ENCODE measurements around the gene WFDC8. TPM values are rescaled to one million over a fixed set of nuclear protein-coding genes. Genes with fewer than 3 reads are reported as not detected.

WFDC8 gene
- total RNA-seq, 4 donors from 2014 or later: not detected

DNA sequence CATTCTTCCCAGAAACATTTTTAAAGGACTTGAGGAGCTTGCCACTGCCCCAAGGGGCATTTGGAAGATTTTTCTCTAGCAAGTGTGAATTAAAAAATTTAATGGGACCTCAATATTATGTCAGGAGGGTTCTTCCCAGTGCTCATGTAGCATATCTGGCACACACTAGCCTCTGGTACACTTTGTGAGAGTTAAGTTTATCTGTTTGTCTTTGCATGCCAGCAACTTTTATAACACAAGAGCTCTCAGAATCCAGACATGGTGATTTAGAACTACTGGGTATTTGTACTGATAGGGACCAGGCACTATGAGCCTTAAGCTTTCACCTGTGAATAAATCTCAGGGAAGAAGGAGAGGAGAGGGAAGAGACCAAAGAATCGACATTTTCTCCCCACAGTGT lies 76.5 kb downstream of the WFDC8 start:
- WGBS, 2 donors (ENCODE audit: low coverage in 1 of 2): 61 to 71% methylated on average over 1 of the region's 1 CpG
- Histone ChIP-seq H3K4me1 (no peaks in the 10 kb centered on the region), H3K4me3 (no peak overlapping the region), H3K9me3 (no peaks in the 10 kb centered on the region), H3K36me3 (no peaks in the 10 kb centered on the region), H3K27me3 (peaks cover 47% of the 10 kb centered on the region), H3K27ac (no peak overlapping the region)
- TF ChIP-seq EP300 (IDR thresholded peaks at IDR 0.05) (no peak), POLR2A (IDR thresholded peaks at IDR 0.05) (no peak), POLR2AphosphoS5 (IDR thresholded peaks at IDR 0.05) (no peak)
- TF ChIP-seq, protein P1, sequence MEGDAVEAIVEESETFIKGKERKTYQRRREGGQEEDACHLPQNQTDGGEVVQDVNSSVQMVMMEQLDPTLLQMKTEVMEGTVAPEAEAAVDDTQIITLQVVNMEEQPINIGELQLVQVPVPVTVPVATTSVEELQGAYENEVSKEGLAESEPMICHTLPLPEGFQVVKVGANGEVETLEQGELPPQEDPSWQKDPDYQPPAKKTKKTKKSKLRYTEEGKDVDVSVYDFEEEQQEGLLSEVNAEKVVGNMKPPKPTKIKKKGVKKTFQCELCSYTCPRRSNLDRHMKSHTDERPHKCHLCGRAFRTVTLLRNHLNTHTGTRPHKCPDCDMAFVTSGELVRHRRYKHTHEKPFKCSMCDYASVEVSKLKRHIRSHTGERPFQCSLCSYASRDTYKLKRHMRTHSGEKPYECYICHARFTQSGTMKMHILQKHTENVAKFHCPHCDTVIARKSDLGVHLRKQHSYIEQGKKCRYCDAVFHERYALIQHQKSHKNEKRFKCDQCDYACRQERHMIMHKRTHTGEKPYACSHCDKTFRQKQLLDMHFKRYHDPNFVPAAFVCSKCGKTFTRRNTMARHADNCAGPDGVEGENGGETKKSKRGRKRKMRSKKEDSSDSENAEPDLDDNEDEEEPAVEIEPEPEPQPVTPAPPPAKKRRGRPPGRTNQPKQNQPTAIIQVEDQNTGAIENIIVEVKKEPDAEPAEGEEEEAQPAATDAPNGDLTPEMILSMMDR (IDR thresholded peaks at IDR 0.05): no peak
- ATAC-seq: no peak

Small RNA genes within 50 kb of the gene (small RNA-seq; reads per million reads assigned to genes)
- gene AL031663.1 (0 reads per million in 4 donors), gene HSPD1P21 (0 reads per million in 4 donors), gene RNA5SP485 (0 reads per million in 4 donors)

Other genes starting within 250 kb of the WFDC8 start
- 100 to 1,000 TPM in 1 of 4 donors, 10 to 100 TPM in 3; 75.1 to 182 (median 84.2) TPM for gene SDC4, start 230.9 kb downstream of the WFDC8 start, total RNA-seq
- gene SYS1, start 216.1 kb downstream of the WFDC8 start, total RNA-seq: 10 to 100 TPM; 29.3 to 55.3 (median 34.7) TPM
- not detected for gene TP53TG5, start 201.0 kb downstream of the WFDC8 start, total RNA-seq
- gene DBNDD2, start 171.0 kb downstream of the WFDC8 start, total RNA-seq: 100 to 1,000 TPM in 2 of 4 donors, 10 to 100 TPM in 2; 84.9 to 132 (median 106) TPM
- gene PIGT, start 163.1 kb downstream of the WFDC8 start, total RNA-seq: 10 to 100 TPM; 59.8 to 87.3 (median 67.6) TPM
- 10 to 100 TPM in 1 of 4 donors, 1 to 10 TPM in 2, not detected in 1; 7.0 to 21.9 (median 9.3) TPM for gene WFDC2, start 109.5 kb downstream of the WFDC8 start, total RNA-seq
- gene SPINT3, start 63.7 kb downstream of the WFDC8 start, total RNA-seq: not detected
- gene WFDC6, start 39.8 kb downstream of the WFDC8 start, total RNA-seq: not detected
- gene EPPIN, start 31.9 kb downstream of the WFDC8 start, total RNA-seq: not detected
- gene WFDC10A, start 50.5 kb upstream of the WFDC8 start, total RNA-seq: not detected
- not detected for gene WFDC9, start 52.0 kb upstream of the WFDC8 start, total RNA-seq
- gene WFDC11, start 91.0 kb upstream of the WFDC8 start, total RNA-seq: not detected
- gene WFDC13, start 122.8 kb upstream of the WFDC8 start, total RNA-seq: not detected
- not detected for gene WFDC10B, start 125.7 kb upstream of the WFDC8 start, total RNA-seq
- gene SPINT4, start 143.1 kb upstream of the WFDC8 start, total RNA-seq: not detected
- gene WFDC3, start 212.6 kb upstream of the WFDC8 start, total RNA-seq: 1 to 10 TPM in 1 of 4 donors, not detected in 3; 2.3 TPM
- gene DNTTIP1, start 212.7 kb upstream of the WFDC8 start, total RNA-seq: 10 to 100 TPM; 21.8 to 33.3 (median 27.8) TPM
- gene UBE2C, start 233.4 kb upstream of the WFDC8 start, total RNA-seq: under 1 TPM in 1 of 4 donors, not detected in 3; 0.72 TPM
- gene TNNC2, start 248.0 kb upstream of the WFDC8 start, total RNA-seq: 1 to 10 TPM in 3 of 4 donors, not detected in 1; 1.0 to 6.3 (median 1.3) TPM

Measured in gastroesophageal sphincter (tissue), 4 donors.